HG02973 (cell line): Measurements from ENCODE around the gene AK8.
"Not testable (repeated sequence)": the region's sequence is repeated elsewhere in the genome, so short reads cannot be mapped to it uniquely, and the experiment has no call there.

Experiments
- ATAC-seq: cut with Tn5 transposase; IDR thresholded peaks from one replicate; pipeline ENCODE4 v1.9.1; 2021; ENCODE audit warnings: moderate library complexity; ENCODE audit not compliant: unreplicated experiment

AK8 gene

DNA sequence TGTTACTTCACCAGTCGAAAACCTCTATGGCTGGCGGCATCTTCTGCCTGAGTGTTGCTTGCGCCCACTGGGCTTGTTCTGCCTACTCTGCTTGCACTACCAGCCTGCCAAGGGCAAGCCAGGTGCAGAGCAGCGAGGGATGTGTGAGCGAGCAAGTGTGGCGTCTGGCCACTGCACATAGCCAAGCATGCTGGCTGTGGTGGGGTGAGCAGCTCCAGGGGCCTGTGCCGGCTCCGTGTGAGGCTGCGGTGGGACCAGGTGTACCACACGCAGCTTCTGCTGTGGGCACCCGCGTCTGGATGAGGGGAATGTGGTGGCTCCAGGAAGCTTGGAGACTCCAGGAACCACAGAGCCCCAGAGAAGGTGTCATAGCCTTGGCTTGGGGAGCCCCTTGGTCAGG, 156.4 kb downstream of the AK8 start:
- ATAC-seq = no peak

DNA sequence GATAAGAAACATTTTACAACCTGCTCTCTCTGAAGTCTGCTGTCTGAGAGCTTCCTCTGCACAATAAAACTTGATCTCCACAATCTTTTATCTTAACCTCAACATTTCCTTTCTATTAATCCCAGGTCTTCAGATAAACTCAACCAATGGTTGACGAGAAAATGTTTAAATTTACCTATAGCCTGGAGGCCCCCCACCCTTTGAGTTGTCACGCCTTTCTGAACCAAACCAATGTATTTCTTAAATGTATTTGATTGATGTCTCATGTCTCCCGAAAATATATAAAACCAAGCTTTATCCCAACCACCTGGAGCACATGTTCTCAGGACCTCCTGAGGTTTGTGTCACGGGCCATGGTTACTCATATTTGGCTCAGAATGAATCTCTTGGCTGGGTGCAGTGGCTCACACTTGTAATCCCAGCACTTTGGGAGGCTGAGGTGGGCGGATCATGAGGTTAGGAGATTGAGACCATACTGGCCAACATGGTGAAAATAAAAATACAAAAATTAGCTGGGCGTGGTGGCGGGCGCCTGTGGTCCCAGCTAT, 159.6 kb downstream of the AK8 start:
- ATAC-seq = not testable (repeated sequence)

DNA sequence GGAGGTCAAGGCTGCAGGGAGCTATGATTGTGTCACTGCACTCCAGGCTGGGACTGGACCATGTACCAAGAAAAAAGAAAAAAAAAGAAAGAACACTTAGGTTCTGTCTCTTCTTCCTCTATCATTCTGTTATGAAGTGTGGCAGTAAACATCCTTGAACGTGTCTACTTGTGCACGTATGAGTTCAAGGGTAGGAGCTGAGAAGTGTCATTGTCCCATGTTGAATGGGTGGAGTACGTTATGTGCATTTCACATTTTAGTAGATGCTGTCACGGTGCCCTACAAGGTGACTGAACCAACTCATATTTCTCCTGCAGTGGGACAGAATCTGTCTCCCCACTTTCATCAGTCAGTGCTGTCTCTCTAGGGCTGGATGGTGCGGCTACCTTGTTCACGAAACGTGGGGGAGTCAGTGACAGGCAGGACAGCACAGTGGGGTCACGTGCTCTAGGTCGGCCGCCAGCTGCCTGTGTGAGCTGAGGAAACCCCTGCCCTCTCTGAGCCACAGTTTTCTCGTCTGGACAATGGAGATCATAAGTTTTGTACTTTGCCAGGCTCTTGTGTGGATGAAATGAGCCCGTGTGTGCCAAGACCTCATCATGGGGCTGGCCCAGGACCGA, 160.6 kb downstream of the AK8 start:
- ATAC-seq = no peak

DNA sequence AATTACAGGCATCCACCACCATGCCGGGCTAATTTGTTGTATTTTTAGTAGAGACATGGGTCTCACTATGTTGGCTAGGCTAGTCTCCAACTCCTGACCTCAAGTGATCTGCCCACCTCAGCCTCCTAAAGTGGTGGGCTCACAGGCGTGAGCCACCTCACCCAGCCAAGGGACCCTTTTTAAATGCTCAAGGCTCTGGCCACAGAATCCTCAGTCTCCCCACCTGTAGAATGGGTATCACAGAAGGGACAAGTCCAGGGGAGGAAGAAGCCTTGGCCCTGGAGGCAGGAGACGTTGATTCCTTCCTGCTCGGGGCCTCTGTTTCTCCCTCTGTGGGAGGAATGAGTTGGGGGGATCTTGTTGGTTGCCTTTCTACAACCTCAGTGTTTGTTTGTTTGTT, 162.1 kb downstream of the AK8 start:
- ATAC-seq = no peak

DNA sequence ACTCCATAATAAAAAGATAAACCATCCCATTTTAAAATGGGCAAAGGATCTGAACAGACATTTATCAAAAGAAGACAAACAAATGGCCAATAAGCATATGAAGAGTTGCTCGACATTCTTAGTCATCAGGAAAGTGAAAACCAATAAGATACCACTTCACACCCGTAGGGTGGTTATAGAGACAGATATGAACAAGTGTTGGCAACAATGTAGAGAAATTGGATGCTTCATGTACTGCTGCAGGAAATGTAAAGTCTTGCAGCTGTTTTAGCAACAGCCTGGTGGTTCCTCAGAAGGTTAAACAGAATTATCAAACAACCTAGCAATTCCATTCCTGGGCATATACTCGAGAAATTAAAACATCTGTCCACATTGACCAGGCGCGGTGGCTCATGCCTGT, 165.3 kb downstream of the AK8 start:
- no peak for ATAC-seq

DNA sequence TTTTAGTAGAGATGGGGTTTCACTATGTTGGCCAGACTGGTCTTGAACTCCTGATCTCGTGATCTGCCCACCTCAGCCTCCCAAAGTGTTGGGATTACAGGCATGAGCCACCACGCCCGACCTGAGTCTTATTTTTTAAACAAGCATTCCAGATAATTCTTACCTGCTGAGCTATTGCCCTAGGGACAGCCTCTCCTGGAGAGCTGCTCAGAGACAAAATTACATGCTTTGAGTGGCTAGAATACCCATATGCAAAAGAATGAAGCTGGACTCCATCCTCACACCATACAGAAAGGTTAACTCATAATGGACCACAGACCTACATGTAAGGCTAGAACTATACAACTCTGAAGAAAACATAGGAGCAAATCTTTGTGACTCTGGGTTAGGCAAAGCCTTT, 166.2 kb downstream of the AK8 start:
- ATAC-seq = no peak

DNA sequence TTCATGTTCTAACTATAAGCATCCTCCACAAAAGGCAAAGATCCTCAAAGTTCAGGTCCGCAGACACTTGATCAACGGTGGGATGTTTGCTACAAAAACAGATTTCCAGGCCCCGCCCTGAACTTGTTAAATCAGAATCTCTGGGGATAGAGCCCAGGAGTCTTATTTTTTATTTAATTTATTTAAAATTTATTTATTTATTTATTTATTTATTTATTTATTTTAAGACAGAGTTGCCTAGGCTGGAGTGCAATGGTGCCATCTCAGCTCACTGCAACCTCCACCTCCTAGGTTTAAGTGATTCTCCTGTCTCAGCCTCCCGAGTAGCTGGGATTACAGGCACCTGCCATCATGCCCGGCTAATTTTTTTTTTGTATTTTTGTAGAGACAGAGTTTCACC, 166.9 kb downstream of the AK8 start:
- not testable (repeated sequence) for ATAC-seq

DNA sequence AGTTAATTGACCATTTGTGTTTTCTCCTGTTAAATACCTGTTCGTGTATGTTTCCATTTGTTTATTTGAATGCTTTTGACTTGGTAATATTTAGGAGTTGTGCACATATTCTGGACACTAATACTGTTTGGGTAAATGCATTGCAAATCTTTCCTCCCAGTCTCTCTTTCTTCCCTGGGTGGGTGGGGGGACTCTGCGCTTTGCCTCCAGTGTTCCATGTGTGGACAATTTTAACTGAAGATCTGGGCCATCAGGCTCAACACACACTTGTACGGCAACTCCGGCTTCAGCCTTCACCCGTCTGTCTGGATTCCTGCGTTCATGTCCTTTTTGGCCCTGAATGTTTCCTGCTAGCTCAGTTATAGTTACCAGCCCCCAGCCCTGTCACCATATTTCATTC, 167.8 kb downstream of the AK8 start:
- ATAC-seq = no peak

DNA sequence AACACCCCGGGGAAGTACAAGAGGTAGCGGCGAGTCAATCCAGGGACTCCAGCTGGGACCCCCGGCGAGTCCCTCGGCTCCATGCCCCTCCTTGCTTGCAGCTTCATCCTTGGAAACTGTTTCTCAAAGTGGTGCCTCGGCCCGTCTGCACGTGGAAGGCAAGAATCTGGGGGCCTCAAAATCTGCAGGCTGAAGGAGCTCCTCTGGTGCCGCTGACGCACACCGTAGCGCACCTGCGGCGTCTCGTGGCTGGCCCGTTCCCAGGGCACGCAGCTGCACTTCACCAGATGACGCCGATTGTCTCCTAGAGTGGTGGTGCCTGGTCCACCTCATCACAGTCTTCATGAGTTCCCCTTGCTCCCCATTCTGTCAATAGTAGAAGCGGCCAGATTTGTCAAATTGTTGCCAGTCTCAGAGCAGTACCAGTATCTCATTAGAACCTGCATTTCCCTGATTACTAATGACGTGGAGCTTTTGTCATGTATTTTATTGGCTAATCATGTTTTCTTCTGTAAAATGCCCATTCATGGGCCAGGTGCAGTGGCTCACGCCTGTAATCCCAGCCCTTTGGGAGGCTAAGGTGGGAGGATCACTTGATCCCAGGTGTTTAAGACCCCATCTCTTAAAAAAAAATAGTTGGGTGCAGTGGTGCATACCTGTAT, 169.2 kb downstream of the AK8 start:
- ATAC-seq = no peak

DNA sequence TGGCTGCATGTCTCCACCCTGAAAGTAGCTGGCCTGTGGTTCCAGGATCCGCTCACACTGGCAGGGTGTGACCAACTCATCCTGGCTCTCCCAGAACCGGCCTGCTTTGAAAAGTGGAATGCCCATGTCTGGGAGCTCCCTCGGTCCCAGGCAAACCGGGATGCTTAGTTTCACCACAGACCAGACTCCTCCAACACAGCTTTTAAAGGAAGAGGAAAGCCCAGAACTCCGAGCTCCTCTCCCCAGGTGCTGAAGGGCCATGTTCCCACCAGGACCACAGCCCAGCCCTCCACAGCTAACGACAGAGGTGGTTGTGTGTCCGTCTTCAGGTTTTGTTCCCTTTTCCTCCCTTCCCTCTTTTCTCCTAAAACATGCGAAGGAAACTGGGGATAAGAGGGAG, 169.8 kb downstream of the AK8 start:
- no peak for ATAC-seq

DNA sequence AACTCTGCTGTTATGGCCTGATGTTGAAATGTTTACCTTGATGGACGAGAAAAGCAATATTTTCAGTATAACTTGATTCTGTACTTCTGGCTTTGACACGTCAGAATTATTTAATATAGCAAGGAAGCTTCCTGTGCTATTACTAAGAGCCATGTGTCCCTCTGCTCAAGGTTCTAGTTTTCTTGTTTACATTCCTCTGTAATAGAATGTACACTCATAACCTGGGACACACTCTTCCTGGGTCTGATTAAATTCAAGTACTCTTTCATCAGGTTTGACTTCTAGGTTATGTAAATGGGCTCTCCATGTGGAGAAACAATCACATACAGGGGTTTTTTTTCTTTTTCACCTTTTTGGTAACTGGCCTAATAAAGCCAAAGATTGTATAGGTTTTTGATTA, 174.7 kb downstream of the AK8 start:
- no peak for ATAC-seq

DNA sequence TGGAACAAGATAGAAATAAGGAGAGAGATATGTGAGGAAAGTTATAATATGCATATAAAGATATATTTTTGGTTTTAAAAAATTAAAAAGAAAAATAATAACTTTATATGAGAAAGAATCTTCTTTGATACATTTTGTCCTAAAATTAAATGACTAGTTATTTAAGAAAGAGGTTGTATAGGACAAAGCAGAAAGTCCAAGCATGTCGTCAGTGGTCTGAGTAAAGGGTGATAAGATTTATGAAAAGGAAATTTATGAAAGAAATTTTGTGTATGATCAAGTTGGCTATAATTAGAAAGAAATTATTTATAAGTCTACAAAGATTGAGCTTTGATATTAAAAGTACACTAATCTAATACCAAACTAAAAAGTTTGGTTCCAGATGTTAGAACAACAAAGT, 175.8 kb downstream of the AK8 start:
- no peak for ATAC-seq

DNA sequence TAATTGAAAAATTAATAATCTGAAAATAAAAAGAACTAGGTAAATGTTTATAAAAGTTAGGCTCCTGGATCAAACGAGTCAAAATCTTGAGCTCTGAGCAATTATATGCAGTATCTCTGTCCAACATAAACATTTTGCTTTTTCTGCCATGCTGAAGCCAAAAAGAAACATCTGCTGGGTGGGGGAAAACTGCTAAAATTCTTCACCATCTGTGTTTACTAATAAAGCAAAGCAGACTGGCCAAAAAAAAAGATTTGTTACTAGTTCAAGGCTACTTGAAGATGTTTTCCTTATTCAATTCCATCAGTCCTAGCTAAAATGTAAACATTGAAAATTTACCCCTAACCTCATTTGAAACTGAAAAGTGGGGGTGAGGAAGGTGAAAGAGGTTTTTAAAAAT, 178.1 kb downstream of the AK8 start:
- ATAC-seq = no peak

DNA sequence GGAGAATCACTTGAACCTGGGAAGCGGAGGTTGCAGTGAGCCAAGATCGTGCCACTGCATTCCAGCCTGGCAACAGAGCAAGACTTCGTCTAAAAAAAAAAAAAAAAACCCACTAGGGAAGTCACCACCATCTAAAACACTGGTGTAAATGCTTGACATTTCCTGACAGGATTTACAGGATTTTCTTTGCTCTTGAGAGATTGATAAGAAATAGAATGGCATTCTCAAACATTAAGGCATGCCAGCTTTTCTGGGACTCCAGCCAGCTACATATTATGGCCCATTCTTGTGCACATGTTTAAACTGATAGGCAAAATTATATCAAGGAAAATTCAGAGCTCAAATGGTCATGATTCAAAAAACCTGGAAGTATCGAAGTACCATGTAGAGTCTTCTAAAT, 179.1 kb downstream of the AK8 start:
- ATAC-seq = no peak

DNA sequence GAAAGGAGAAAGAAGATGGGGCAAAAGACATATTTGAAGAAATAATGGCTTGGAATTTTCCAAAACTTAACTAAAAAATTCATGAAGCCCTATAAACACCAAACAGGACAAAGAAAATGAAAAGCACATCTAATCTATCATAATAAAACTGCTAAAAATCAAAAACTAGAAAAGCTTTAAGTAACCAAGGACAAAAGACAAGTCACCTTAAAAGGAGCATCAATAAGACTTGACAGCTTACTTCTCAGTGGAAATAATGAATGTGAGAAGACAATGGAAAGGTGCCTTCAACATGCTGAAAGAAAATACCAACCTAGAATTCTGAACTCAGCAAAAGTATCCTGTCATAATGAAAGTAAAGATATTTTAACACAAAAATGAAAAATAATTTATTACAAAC, 180.9 kb downstream of the AK8 start:
- no peak for ATAC-seq

DNA sequence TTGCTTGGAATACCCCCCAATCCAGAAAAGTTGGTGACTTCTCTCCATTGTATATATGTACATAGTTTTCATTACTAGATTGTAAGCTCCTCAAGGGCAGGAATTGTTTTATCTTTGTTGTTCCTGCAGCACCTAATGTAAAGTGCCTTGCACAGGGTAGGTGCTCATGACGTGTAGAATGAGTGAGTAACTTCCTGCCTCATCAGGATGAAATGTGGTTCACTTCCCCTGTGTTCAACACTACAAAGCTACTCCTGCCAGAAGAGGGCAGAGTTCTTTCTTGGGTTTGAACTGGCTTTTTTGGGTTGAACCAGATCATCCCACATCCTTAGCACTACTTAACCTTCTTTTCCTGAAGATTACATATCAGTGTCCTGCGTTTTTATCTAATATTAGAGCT, 183.9 kb downstream of the AK8 start:
- ATAC-seq = no peak

DNA sequence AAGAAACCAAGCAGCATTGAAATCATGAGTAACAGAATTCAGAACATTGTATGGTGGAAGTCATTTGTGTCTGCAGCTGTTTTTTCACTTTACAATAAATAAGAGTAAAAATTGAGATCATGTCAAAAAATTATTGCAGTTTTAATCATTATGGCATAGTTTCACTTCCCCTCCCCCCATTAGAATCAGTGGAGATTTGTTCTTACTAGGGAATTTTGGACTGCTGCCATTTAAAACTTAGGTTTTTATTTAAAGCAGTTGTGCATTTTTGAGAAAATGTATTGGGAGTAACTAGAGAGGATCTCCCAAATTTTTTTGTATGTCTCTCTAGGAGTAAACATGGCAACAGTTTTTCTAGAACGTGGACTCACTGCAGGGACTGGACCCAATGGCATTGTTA, 187.4 kb downstream of the AK8 start:
- ATAC-seq = no peak

DNA sequence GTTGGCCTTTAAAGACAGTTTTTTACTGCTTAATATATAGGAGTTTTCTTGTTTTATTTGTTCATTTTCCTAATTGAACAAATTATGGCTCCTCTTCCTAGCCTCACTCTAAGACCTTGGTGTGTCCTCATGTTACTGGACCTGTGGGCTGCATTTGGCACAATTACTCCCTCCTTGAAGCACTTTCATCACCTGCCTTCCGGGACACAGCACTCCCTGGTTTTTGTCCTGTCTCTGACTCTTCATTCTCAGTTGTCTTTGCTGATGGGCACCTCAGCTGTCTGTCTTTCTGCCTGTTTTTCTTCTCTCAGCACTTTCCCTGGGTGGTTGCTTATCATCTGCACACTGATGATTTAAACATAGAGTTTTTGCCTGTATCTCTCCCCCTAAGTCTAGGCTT, 194.2 kb downstream of the AK8 start:
- no peak for ATAC-seq

DNA sequence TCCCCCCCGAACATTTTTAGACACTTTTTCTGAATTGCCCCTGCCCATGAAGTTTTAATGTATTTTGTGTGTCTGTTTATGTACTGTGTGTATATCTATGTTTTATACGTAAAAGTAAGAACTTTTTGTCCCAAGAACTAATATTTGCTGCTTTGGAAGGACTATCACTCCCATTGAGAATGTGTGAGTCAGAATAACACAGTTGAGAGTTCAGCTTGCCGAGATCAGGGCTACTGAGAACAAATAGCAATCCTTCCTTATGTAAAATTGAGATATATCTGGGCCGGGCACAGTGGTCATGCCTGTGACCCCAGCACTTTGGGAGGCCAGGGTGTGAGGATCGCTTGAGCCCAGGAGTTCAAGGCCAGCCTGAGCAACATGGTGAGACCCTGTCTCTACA, 196.5 kb downstream of the AK8 start:
- ATAC-seq = no peak

DNA sequence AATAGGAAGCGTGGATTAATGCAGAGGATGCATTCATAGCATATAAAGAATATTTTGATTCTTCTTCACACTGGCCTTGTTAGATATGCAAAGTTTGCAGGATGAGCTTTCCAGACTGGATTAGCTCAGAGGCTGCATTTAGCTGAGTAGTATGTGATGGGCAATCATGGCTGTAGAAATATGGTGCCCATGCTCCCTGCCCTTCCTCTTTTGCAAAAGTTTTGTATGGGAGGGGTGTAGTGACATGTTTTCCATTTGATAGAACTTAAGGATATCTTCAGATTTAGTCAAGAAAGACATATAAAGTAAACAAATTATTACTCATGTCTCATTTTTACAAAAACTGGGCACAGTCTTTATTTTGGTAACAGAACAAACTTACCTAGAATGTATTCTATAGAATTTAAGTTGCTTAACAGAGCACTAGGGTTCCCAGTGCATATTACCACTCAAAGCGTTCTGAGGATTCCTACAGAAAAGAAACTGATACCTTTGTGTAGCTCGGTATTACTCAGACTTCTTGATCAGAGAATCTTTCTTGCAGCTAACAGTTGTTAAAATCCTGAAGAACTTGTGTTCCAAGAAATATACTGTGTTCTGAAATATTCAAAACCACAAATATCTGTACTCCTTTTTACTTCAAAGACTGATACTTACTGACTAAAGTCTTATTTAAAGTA, 198.0 kb downstream of the AK8 start:
- no peak for ATAC-seq

DNA sequence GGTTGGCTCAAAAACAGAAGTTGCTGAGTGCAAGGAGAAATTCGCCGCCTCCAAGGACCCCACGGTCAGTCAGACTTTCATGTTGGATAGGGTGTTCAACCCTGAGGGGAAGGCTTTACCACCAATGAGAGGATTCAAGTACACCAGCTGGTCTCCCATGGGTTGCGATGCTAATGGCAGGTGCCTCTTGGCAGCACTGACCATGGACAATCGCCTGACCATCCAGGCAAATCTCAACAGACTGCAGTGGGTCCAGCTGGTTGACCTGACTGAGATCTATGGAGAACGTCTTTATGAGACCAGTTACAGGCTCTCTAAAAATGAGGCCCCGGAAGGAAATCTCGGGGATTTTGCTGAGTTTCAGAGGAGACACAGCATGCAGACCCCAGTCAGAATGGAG, 200.1 kb downstream of the AK8 start:
- no peak for ATAC-seq
